NCI-H2171 treated with DMSO at 0.1 percent for 48 hours (cell line): ENCODE data around the gene ZBTB48.

Experiments used
- DNase-seq: peaks from one replicate; lab custom pipeline; 2025; lab: John Stamatoyannopoulos, UW

Gene ZBTB48

DNA sequence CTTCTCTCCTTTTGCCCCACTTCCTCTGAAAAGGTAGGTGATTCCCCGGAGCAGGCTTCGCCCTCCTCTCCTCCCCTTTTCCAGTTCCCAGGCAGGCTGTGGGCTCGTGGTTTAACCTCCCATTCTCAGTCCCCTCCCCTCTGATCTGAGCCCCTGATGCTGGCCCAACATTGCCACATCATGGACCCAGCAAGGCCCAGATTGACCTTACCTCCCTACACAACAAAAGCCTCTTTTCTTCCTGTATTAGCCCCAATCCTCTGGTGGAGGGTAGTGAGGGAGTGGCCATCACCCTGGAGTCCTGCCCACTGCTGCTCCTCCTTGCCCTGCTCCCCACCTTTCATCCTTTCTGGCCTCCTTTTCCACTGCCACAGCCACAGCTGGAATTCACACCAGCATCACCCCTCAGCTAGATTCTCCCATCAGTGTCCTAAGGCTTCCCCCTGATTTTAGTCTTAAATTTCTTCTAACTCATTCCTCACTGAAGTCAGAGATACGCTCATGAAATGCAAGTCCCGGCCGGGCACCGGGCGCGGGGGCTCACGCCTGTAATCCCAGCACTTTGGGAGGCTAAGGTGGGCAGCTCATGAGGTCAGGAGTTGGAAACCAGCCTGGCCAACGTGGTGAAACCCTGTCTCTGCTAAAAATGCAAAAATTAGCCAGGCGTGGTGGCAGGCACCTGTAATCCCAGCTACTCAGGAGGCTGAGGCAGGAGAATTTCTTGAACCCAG, 7.0 kb upstream of the ZBTB48 start:
- DNase-seq: no peak

DNA sequence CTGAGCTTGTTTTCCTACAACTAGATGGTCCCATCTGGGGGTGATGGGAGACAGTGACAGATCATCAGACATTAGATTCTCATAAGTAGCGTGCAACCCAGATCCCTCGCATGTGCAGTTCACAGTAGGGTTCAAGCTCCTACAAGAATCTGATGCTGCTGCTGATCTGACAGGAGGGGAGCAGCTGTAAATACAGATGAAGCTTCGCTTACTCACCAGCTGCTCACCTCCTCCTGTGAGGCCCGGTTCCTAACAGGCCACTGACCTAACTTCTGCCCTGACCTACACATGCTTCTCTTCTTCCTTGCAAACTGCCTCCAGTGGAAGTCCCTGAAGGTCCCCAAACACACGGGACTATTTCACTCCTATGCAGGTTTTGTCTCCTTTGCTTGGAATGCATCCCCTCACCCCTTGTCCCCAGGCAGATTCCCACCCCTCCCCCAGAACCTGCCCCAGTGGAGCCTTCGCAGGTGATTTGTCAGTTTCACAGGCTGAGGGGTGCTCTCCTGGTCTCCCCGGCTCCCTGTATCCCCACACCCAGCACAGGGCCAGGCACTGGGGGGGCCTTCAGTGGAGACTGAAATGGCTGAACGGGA, 5.7 kb upstream of the ZBTB48 start:
- peak; percentile 49 for DNase-seq

DNA sequence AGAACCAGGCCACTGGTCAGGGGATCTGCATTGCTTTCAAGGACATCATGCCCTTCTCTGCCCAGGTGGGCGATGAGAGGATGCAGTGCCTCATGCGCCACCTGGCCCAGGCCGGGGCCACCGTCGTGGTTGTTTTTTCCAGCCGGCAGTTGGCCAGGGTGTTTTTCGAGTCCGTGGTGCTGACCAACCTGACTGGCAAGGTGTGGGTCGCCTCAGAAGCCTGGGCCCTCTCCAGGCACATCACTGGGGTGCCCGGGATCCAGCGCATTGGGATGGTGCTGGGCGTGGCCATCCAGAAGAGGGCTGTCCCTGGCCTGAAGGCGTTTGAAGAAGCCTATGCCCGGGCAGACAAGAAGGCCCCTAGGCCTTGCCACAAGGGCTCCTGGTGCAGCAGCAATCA, 5.0 kb upstream of the ZBTB48 start:
- DNase-seq: no peak

- no peak for DNase-seq
Observed at GRCh38 chr1:6577831-6578525, 1.8 kb upstream of the ZBTB48 start.

GRCh38 chr1:6578624-6579373, 995 bp upstream of the ZBTB48 start:
- DNase-seq: no peak

GRCh38 chr1:6580119-6580592, 362 bp downstream of the ZBTB48 start:
- DNase-seq: no peak

GRCh38 chr1:6580593-6581409, 1.0 kb downstream of the ZBTB48 start:
- DNase-seq: no peak

- no peak for DNase-seq
Observed at GRCh38 chr1:6581561-6582305, 1.9 kb downstream of the ZBTB48 start.

DNA sequence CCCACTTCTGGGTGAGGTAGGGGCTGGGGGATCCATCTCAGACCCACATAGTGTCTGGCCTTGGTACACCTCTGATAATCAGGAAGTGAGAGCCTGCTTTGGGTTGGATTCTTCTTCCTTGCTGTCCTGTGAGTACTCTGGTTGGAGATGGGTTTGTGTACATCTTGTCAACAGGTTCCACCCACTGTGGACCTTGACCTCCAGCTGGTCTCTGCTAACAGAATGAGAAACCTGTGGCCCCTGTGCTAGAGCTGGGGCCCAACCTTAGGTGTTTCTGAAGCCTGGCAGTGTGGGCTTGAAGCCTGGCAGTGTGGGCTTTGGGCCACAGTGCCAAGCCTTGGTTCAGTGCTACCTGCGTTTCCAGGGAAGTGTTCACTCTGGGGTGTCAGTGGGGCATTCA, 2.6 kb downstream of the ZBTB48 start:
- DNase-seq: no peak

DNA sequence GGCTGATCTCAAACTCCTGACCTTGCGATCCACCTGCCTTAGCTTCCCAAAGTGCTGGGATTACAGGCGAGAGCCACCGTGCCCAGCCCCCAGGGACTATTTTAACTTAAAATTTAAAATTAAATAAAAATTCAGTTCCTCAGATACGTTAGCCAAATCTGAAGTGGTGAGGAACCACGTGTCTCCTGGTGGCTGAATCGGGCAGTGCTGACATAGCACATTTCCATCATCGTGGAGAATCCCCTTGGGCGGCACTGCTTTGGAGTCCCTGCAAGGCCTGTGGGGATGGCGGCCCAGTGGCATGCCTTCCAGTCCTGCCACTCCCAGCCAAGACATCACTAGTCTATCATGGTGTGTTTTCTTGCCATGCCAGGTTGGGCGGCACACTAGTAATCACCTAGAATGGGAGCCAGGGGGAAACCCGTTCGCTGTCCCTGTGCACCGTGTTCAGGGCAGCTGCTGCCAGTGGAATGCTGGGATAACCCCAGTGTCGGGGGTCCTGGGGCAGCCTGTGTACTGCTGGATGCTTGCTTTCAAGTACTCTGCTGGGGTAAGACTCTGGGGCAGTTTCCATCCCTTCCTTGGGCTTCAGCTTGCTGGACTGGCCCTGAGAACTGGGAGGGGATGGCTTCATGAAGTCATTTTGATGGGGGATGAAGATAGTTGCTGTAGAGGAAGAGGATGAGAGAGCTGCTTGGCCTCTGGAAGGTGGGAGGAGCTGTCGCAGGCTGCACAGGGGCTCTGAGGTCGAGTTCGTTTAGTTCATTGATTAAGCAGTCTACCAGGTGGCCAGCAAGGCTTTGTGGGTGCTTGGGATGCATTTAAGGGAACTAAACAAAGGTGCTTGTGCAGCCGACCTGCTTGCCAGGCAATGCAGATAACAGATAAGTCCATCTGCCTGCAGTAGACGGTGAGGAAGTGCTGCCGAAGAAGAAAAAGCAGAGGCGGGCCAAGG, 4.6 kb downstream of the ZBTB48 start:
- no peak for DNase-seq

DNA sequence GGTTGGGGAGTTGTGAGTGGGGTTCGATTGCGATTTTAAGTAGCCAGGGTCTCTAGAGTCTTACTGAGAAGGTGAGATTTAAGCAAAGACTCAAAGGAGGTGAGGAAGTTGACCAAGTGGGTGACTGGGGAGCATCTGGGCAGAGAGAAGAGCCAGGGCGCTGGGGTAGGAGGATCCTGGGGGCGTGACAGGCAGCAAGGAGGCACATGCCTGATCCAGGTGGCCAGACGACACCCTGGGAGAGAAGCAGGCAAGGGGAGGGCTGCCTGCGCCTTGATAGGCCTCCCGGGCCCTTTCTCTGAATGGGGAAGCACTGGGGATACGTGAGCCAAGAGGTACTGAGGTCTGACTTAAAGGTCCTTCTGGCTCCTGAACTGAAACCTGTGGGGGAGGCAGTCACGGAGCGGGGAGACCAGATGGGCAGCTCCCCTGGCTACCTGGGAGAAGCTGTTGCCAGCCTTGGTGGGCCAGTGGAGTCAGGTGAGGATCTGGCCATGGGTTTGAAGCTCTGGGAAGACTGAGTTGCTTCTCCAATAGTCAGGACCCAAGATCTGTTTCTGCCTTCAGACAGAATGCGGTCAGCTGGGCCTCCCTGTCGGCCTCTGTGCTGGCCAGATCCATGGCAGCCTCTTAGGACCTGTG, 5.4 kb downstream of the ZBTB48 start:
- DNase-seq: peak; percentile 25

GRCh38 chr1:6585841-6586240, 6.0 kb downstream of the ZBTB48 start:
- no peak for DNase-seq

DNA sequence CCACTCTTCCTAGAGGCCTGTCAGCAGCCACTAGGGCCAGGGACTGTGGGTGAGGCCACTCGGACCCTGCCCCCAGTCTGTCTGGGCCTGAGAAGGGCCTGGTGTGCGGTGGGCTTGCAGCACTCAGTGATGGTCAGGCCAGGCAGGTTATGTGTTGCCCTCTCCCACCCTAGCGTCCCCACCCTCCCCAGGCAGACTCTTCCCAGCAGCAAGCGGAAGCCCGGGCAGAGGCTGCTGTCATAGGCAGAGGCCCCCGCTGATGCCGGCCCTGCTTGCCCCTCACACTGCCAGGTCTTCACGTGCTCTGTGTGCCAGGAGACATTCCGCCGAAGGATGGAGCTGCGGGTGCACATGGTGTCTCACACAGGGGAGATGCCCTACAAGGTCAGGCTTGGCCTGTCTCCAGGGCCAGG, 6.6 kb downstream of the ZBTB48 start:
- DNase-seq: no peak

DNA sequence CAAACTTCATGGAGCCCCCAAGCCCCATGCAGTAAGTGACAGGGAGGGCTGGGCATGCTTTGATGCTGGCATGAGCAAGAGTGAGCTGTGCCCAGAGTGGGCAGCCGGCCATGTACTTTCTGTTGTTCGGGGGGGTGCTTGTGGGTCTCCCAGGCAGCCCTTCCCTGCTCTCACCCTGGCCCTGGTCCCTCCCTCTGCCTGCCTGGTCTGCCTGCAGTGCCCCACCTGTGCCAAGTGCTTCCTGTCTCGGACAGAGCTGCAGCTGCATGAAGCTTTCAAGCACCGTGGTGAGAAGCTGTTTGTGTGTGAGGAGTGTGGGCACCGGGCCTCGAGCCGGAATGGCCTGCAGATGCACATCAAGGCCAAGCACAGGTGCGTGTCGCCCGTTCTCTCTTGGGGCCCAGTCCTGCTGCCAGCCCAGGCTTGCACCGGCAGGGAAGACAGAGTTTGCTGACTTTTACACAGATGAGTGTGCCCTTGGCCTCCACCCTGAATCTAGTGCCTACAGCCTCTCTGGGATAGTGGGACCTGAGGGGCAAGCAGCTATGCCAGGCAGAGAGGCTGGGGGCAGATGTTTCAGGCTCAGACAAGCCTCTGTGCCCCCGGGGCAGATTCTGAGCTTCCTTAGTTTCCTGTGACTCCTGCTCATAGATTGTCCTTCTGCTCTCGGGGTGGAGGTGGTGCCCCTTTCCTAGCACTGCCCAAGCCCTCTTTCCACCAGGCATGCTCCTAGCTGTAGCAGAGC, 7.6 kb downstream of the ZBTB48 start:
- no peak for DNase-seq

DNA sequence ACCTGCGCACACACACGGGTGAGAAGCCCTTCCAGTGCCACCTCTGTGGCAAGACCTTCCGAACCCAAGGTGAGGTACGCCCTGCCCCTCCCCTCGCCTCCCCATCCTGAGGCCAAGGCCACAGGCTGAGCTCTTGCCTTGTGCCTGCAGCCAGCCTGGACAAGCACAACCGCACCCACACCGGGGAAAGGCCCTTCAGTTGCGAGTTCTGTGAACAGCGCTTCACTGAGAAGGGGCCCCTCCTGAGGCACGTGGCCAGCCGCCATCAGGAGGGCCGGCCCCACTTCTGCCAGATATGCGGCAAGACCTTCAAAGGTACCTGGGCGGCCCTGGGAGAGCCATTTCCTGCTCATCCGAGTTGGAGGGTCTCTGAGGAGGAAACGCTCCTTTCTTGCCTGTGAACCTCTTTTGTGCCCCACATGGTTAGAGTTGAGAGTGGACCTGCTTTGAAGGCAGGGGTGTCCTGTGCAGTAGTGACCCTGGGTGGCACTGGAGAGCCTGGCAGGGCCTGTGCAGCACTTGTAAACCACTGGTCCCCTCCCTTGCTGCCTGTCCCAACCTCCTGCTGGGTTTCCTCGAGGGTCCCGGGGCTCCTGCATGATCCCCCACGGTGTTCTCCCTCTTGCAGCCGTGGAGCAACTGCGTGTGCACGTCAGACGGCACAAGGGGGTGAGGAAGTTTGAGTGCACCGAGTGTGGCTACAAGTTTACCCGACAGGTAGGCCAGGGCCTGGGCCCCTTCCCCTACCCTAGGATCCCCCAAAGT, 8.5 kb downstream of the ZBTB48 start:
- no peak for DNase-seq

DNA sequence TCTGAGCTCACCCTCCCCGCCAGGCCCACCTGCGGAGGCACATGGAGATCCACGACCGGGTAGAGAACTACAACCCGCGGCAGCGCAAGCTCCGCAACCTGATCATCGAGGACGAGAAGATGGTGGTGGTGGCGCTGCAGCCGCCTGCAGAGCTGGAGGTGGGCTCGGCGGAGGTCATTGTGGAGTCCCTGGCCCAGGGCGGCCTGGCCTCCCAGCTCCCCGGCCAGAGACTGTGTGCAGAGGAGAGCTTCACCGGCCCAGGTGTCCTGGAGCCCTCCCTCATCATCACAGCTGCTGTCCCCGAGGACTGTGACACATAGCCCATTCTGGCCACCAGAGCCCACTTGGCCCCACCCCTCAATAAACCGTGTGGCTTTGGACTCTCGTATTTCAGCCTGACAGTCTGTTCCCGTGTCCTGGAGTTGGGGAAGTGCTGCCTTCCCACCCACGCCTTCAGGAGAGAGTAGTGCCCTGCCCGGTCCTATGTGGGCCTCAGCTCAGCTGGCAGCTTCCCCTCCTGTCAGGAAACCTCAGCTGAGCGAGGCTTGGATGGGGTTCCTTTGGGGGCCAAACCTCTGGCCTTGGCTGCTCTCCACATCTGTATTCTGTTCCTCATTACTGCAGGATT, 9.2 kb downstream of the ZBTB48 start:
- no peak for DNase-seq

DNA sequence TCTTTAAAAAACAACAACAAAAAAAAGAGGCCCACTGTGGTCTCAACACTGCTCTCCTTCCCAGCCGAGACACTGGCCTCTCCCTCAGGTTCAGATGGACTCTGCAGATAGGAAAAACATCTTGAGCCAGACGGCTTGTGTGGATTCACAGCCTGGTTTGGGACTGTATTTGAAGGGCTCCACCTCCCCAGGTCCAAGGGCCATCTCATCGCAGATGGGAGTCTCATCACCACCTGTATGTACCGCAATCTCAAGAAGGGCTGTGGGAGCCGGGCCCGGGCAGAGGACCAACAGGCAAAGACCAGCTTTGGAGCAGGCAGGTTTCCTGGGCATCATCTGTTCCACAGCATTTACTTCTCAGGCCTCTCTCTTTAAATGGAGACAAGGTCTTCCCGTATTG, 10.3 kb downstream of the ZBTB48 start:
- no peak for DNase-seq
